H9 (cell line): ENCODE results near the gene GRID1. TPM values are rescaled to one million over a fixed set of nuclear protein-coding genes. Genes with fewer than 3 reads are reported as not detected.

Experiments
- DNase-seq: peaks from one replicate; pipeline ENCODE4 v3.0.0-alpha.2; 2017
- H2AFZ ChIP-seq: one replicate; pipeline ENCODE4 v1.6.1; 2013; ENCODE audit warnings: mild to moderate bottlenecking, low read length, control low read depth, moderate library complexity
- H2AK5ac ChIP-seq: 2 replicates; pipeline ENCODE4 v1.6.1; 2013; ENCODE audit warnings: low read length, control low read depth, mixed read lengths; ENCODE audit not compliant: insufficient read length
- H2BK120ac ChIP-seq: one replicate; pipeline ENCODE4 v1.6.1; 2013; ENCODE audit warnings: low read depth, mild to moderate bottlenecking, low read length, control low read depth, inconsistent platforms; ENCODE audit not compliant: poor library complexity, severe bottlenecking
- H2BK12ac ChIP-seq: 2 replicates; pipeline ENCODE4 v1.6.1; 2013; ENCODE audit warnings: low read length, control low read depth, mixed read lengths, low read depth; ENCODE audit not compliant: insufficient read length
- H2BK15ac ChIP-seq: 2 replicates; pipeline ENCODE4 v1.6.1; 2013; ENCODE audit warnings: low read depth, low read length, control low read depth
- H2BK20ac ChIP-seq: one replicate; pipeline ENCODE4 v1.6.1; 2013; ENCODE audit warnings: low read depth, mild to moderate bottlenecking, low read length, control low read depth, inconsistent platforms; ENCODE audit not compliant: poor library complexity, severe bottlenecking
- H2BK5ac ChIP-seq: 2 replicates; pipeline ENCODE4 v1.6.1; 2013; ENCODE audit warnings: low read length, control low read depth, mixed read lengths; ENCODE audit not compliant: insufficient read length
- H3K14ac ChIP-seq: 2 replicates; pipeline ENCODE4 v1.6.1; 2013; ENCODE audit warnings: low read length, control low read depth; ENCODE audit not compliant: insufficient read depth
- H3K18ac ChIP-seq: 2 replicates; pipeline ENCODE4 v1.6.1; 2013; ENCODE audit warnings: low read depth, mild to moderate bottlenecking, mixed read lengths, low read length, control low read depth; ENCODE audit not compliant: insufficient read length
- H3K23ac ChIP-seq: 2 replicates; pipeline ENCODE4 v1.6.1; 2013; ENCODE audit warnings: low read length, control low read depth, mixed read lengths, low read depth; ENCODE audit not compliant: insufficient read length
- H3K23me2 ChIP-seq: 2 replicates; pipeline ENCODE4 v1.6.1; 2013; ENCODE audit warnings: low read depth, mild to moderate bottlenecking, mixed read lengths, low read length, control low read depth; ENCODE audit not compliant: insufficient read length, poor library complexity, severe bottlenecking
- H3K27ac ChIP-seq: 2 replicates; pipeline ENCODE4 v1.5.1; 2013; ENCODE audit warnings: low read length, control low read depth, mixed read lengths, low read depth; ENCODE audit not compliant: insufficient read length
- H3K27me3 ChIP-seq: 2 replicates; pipeline ENCODE4 v1.6.1; 2013; ENCODE audit warnings: low read length, control low read depth, inconsistent platforms; ENCODE audit not compliant: insufficient read depth
- H3K4ac ChIP-seq: 2 replicates; pipeline ENCODE4 v1.6.1; 2013; ENCODE audit warnings: low read depth, mild to moderate bottlenecking, control low read depth, inconsistent platforms, low read length, moderate library complexity
- H3K4me1 ChIP-seq: 2 replicates; pipeline ENCODE4 v1.6.1; 2013; ENCODE audit warnings: low read length, control low read depth, inconsistent platforms; ENCODE audit not compliant: insufficient read depth
- H3K4me2 ChIP-seq: 2 replicates; pipeline ENCODE4 v1.6.1; 2013; ENCODE audit warnings: low read length, control low read depth, mixed read lengths; ENCODE audit not compliant: insufficient read length, insufficient read depth
- H3K56ac ChIP-seq: 2 replicates; pipeline ENCODE4 v1.6.1; 2013; ENCODE audit warnings: low read depth, mild to moderate bottlenecking, mixed read lengths, low read length, control low read depth; ENCODE audit not compliant: insufficient read length
- H3K79me1 ChIP-seq: 2 replicates; pipeline ENCODE4 v1.6.1; 2013; ENCODE audit warnings: low read depth, mild to moderate bottlenecking, moderate library complexity, low read length, control low read depth, inconsistent platforms; ENCODE audit not compliant: insufficient read depth, poor library complexity, severe bottlenecking
- H3K79me2 ChIP-seq: 2 replicates; pipeline ENCODE4 v1.6.1; 2013; ENCODE audit warnings: low read length, control low read depth, inconsistent platforms; ENCODE audit not compliant: insufficient read depth
- H3K9ac ChIP-seq: 2 replicates; pipeline ENCODE4 v1.6.1; 2013; ENCODE audit warnings: low read length, control low read depth, mixed read lengths; ENCODE audit not compliant: insufficient read length; ENCODE audit errors: extremely low read depth
- H3K9me3 ChIP-seq: one replicate; pipeline ENCODE4 v1.6.1; 2013; ENCODE audit warnings: low read depth, low read length, inconsistent platforms; ENCODE audit not compliant: control insufficient read depth
- H3T11ph ChIP-seq: one replicate; pipeline ENCODE4 v1.6.1; 2013; ENCODE audit warnings: mild to moderate bottlenecking, low read length, control low read depth, inconsistent platforms
- H4K20me1 ChIP-seq: one replicate; pipeline ENCODE4 v1.6.1; 2013; ENCODE audit not compliant: control insufficient read depth, insufficient read length, insufficient read depth
- H4K5ac ChIP-seq: 2 replicates; pipeline ENCODE4 v1.6.1; 2013; ENCODE audit warnings: low read depth, mild to moderate bottlenecking, mixed read lengths, low read length, control low read depth; ENCODE audit not compliant: insufficient read length
- H4K8ac ChIP-seq: replicated peaks from 2 replicates; pipeline ENCODE4 v1.6.1; 2013; ENCODE audit warnings: low read length, control low read depth, mixed read lengths, low read depth; ENCODE audit not compliant: insufficient read length
- H4K91ac ChIP-seq: 2 replicates; pipeline ENCODE4 v1.6.1; 2013; ENCODE audit warnings: low read depth, mild to moderate bottlenecking, moderate library complexity, mixed read lengths, low read length, control low read depth; ENCODE audit not compliant: insufficient read length
- H3K27ac Mint-ChIP-seq, 3 experiments: 2 replicates in 2 of 3; 3 replicates in 1 of 3; pipeline ENCODE4 v1.8.0; 2020 to 2021; ENCODE audit warnings: mixed read lengths in 3 of 3, mild to moderate bottlenecking in 1 of 3, moderate library complexity in 1 of 3
- H3K27me3 Mint-ChIP-seq: 2 replicates; pipeline ENCODE4 v1.8.0; 2021; ENCODE audit warnings: low read depth, mild to moderate bottlenecking, moderate library complexity, mixed read lengths
- H3K36me3 Mint-ChIP-seq, 3 experiments: 2 replicates in 2 of 3; 3 replicates in 1 of 3; pipeline ENCODE4 v1.8.0; 2020 to 2021; ENCODE audit warnings: low read depth in 3 of 3, mixed read lengths in 3 of 3; ENCODE audit not compliant: insufficient read depth in 1 of 3
- H3K4me1 Mint-ChIP-seq, 2 experiments: 2 replicates each; pipeline ENCODE4 v1.8.0; 2020; ENCODE audit warnings: mixed read lengths in 2 of 2
- H3K4me3 Mint-ChIP-seq, 2 experiments: 2 replicates in 1 of 2; 3 replicates in 1 of 2; pipeline ENCODE4 v1.8.0; 2020 to 2021; ENCODE audit warnings: mild to moderate bottlenecking in 2 of 2, mixed read lengths in 2 of 2, moderate library complexity in 1 of 2
- H3K9me3 Mint-ChIP-seq, 2 experiments: 2 replicates in 1 of 2; 3 replicates in 1 of 2; pipeline ENCODE4 v1.8.0; 2020; ENCODE audit warnings: mild to moderate bottlenecking in 2 of 2, mixed read lengths in 2 of 2, moderate library complexity in 1 of 2
- CTCF ChIP-seq: fragments of 200-600 bp; sonication (generic); conservative IDR thresholded peaks from 3 replicates; pipeline ENCODE4 v1.8.0; 2021; ENCODE audit warnings: antibody characterized with exemption, mild to moderate bottlenecking
- WGBS: extraction: QIAGEN DNeasy Blood & Tissue Kit; methylation state at CpG from one replicate; pipeline ENCODE4 v1.1.7; 2013; ENCODE audit warnings: missing lambda C conversion rate, low lambda C conversion rate, mixed read lengths; ENCODE audit not compliant: insufficient read length; ENCODE audit errors: extremely low coverage; 5-methylcytosine and 5-hydroxymethylcytosine counted together
- total RNA-seq: library from RNA; stranded (reverse); gene quantifications from 2 replicates; pipeline ENCODE4 v1.2.1, GENCODE V29; 2021

GRID1 gene
- total RNA-seq, 1 experiment from 2014 or later, result 0.35 TPM

- H3K27me3 ChIP-seq, result no peaks in the 10 kb centered on the region
- no peak overlapping the region for H2AFZ ChIP-seq
- no peak overlapping the region for H2AK5ac ChIP-seq
- H3K27ac Mint-ChIP-seq, result no peak overlapping the region
- H3K9me3 ChIP-seq, result no peaks in the 10 kb centered on the region
- no peak overlapping the region for H3T11ph ChIP-seq
- no peaks in the 10 kb centered on the region for H3K4me1 ChIP-seq
- H3K23me2 ChIP-seq, result no peaks in the 10 kb centered on the region
- H3K4ac ChIP-seq, result no peak overlapping the region
- H3K9me3 Mint-ChIP-seq, result no peaks in the 10 kb centered on the region
- no peak overlapping the region for H2BK12ac ChIP-seq
- no peak overlapping the region for H2BK5ac ChIP-seq
- H3K79me2 ChIP-seq, result no peaks in the 10 kb centered on the region
- no peaks in the 10 kb centered on the region for H4K20me1 ChIP-seq
- no peak overlapping the region for H3K27ac ChIP-seq
- H3K4me2 ChIP-seq, result no peak overlapping the region
- no peak overlapping the region for H3K18ac ChIP-seq
- peak; percentile 19 for DNase-seq
- H3K4me1 Mint-ChIP-seq, result peaks cover 3 to 10% of the 10 kb centered on the region in 2 experiments; a peak in 3 of 4 replicates
- no peaks in the 10 kb centered on the region for H3K79me1 ChIP-seq
- no peak overlapping the region for H2BK120ac ChIP-seq
- no peaks in the 10 kb centered on the region for H3K36me3 Mint-ChIP-seq
- no peak overlapping the region for H3K56ac ChIP-seq
- TF ChIP-seq CTCF, result no peak
- H3K14ac ChIP-seq, result no peak overlapping the region
- no peak overlapping the region for H4K91ac ChIP-seq
- no peak overlapping the region for H3K23ac ChIP-seq
- H3K9ac ChIP-seq, result no peak overlapping the region
- WGBS, result no CpG with 5 or more reads among the region's 6 CpGs
- no peak overlapping the region for H4K5ac ChIP-seq
- no peak overlapping the region for H2BK15ac ChIP-seq
- H2BK20ac ChIP-seq, result no peak overlapping the region
- H4K8ac ChIP-seq, result no peak overlapping the region
- no peak overlapping the region for H3K4me3 Mint-ChIP-seq
- H3K27me3 Mint-ChIP-seq, result peaks cover 11% of the 10 kb centered on the region
Measured at GRCh38 chr10:86303626-86304025, 63.0 kb downstream of the GRID1 start.
